Stomach (tissue), 9 donors: ENCODE results near the gene RIMBP2. TPM values are rescaled to one million over a fixed set of nuclear protein-coding genes. Genes with fewer than 3 reads are reported as not detected.

Experiments used
- DNase-seq, 2 donors: peaks; one replicate each; pipeline versions ENCODE4 v3.0.0 to v3.0.0-alpha.2; 2013 to 2019
- H3K27ac ChIP-seq, 5 donors: fragments of 200-600 bp in 4 of 5; sonication (generic) in 4 of 5; one replicate each; pipeline ENCODE4 v1.5.1; 2013 to 2019; ENCODE audit warnings: mild to moderate bottlenecking in 1 of 5, moderate library complexity in 1 of 5
- H3K27me3 ChIP-seq, 3 donors: fragments of 200-600 bp; sonication (generic); one replicate each; pipeline ENCODE4 v1.5.1; 2017 to 2019; ENCODE audit warnings: mixed run types in 1 of 3
- H3K36me3 ChIP-seq, 4 donors: fragments of 200-600 bp; sonication (generic); 1 replicate in 3 of 4; 2 replicates in 1 of 4; pipeline ENCODE4 v1.5.1; 2016 to 2019
- H3K4me1 ChIP-seq, 4 donors: fragments of 200-600 bp; sonication (generic); one replicate each; pipeline ENCODE4 v1.5.1; 2016 to 2019
- H3K4me3 ChIP-seq, 4 donors: fragments of 200-600 bp; sonication (generic) in 3 of 4; one replicate each; pipeline ENCODE4 v1.5.1; 2016 to 2019; ENCODE audit warnings: mild to moderate bottlenecking in 1 of 4
- H3K9me3 ChIP-seq, 4 donors: fragments of 200-600 bp; sonication (generic); one replicate each; pipeline ENCODE4 v1.5.1; 2016 to 2019
- EP300 ChIP-seq: sonication (generic); formaldehyde crosslinking; IDR thresholded peaks from one replicate; pipeline ENCODE4 v1.6.1; 2017; ENCODE audit warnings: antibody characterized with exemption
- POLR2A ChIP-seq, 4 donors: fragments of 450-650 bp; IDR thresholded peaks; one replicate each; pipeline ENCODE4 v1.6.1; 2016; ENCODE audit warnings: antibody characterized with exemption in 4 of 4, control low read depth in 2 of 4, mild to moderate bottlenecking in 1 of 4, moderate library complexity in 1 of 4
- POLR2AphosphoS5 ChIP-seq, 3 donors: sonication (generic); formaldehyde crosslinking; IDR thresholded peaks; one replicate each; pipeline ENCODE4 v1.6.1; 2016; ENCODE audit warnings: antibody characterized with exemption in 3 of 3
- WGBS, 5 donors: extraction: QIAGEN DNeasy Blood & Tissue Kit in 3 of 5; methylation state at CpG; one replicate each; pipeline versions ENCODE4 v1.1.5 to v1.1.7; 2013 to 2018; 5-methylcytosine and 5-hydroxymethylcytosine counted together
- intact Hi-C: fragments of 100-400 bp; cut with DNase I; formaldehyde crosslinking; loops from one replicate; pipeline ENCODE4 v1.15.1; 2023; ENCODE audit warnings: low total_unique reads
- polyA plus RNA-seq, 3 donors: library from polyadenylated mRNA; stranded (reverse); fragments of 200-250 nt; gene quantifications; one replicate each; pipeline ENCODE4 v1.2.3, GENCODE V29; 2013
- total RNA-seq, 5 donors: library from RNA; depleted of rRNA; stranded (reverse); fragments of >200 nt; gene quantifications; one replicate each; pipeline versions ENCODE4 v1.1.0 to v1.2.3, GENCODE V29; 2014 to 2016
- TF ChIP-seq, protein P1 (sequence below), 7 experiments: fragments of 450-650 bp in 4 of 7; fragments of 200-600 bp in 3 of 7; sonication (generic) in 3 of 7; IDR thresholded peaks; one replicate each; pipeline ENCODE4 v1.5.1; 2016 to 2019; ENCODE audit warnings: antibody characterized with exemption in 7 of 7, control low read depth in 2 of 7, mild to moderate bottlenecking in 1 of 7
- donor health status: healthy with polysubstance abuse.
- donor health status: Bipolar disorder and iron deficiency.
- donor health status: healthy.

Gene RIMBP2
- total and polyA plus RNA-seq, 8 donors = 0.75 to 44.6 (median 5.6) TPM

DNA sequence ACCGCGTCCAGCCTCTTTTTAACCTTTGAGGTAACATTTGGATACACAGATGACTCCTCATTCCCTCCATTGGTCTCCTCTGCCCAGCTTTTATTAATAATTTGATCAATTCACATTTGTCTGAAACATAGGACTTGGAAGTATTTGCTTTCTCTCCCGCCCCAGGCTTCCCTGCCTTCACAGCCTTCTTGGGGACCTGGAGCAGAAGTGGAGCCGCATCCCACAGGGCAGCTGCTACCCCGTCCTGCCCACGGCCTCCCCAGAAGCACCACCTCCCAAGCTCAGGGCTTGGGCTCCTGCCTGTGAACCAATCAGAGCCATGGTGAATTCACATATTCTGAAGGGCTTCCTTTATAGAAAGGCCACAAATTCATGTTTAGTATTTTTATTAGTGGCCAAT lies 280.8 kb downstream of the RIMBP2 start:
- Histone ChIP-seq H3K27ac (no peak overlapping the region), H3K4me3 (no peak overlapping the region), H3K9me3 (peaks cover 0 to 44% (median 32%) of the 10 kb centered on the region in 4 donors), H3K4me1 (no peaks in the 10 kb centered on the region), H3K36me3 (no peaks in the 10 kb centered on the region), H3K27me3 (no peaks in the 10 kb centered on the region)
- WGBS, 5 donors = 73 to 88% (median 77%) methylated on average over 6 of the region's 6 CpGs
- TF ChIP-seq EP300 (no peak), POLR2A (IDR thresholded peaks at IDR 0.05) (no peak), POLR2AphosphoS5 (IDR thresholded peaks at IDR 0.05) (no peak)
- TF ChIP-seq, protein P1, sequence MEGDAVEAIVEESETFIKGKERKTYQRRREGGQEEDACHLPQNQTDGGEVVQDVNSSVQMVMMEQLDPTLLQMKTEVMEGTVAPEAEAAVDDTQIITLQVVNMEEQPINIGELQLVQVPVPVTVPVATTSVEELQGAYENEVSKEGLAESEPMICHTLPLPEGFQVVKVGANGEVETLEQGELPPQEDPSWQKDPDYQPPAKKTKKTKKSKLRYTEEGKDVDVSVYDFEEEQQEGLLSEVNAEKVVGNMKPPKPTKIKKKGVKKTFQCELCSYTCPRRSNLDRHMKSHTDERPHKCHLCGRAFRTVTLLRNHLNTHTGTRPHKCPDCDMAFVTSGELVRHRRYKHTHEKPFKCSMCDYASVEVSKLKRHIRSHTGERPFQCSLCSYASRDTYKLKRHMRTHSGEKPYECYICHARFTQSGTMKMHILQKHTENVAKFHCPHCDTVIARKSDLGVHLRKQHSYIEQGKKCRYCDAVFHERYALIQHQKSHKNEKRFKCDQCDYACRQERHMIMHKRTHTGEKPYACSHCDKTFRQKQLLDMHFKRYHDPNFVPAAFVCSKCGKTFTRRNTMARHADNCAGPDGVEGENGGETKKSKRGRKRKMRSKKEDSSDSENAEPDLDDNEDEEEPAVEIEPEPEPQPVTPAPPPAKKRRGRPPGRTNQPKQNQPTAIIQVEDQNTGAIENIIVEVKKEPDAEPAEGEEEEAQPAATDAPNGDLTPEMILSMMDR (IDR thresholded peaks at IDR 0.05) = no peak
- DNase-seq = no peak
- intact Hi-C loops = no loop called here

DNA sequence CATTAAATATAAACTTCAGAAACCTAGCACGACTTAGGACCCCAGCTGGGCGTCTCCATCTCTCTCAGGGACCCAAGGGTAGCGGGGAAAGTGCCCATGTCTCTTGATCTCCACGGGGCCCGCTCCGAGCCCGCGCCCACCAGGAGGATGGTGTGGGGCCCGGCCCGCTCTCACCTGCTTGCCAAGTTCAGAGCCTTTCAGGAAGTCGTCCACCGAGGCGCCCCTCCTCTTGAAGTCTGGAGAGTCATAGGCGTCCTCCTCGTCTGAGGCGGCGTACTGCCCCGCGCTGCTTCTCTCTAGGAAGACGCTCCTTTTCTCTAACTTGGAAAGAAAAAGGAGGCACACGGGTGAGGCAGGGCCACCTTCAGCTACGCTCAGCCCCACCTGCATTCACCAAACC lies 281.5 kb downstream of the RIMBP2 start:
- 87 to 90% (median 89%) methylated on average over 22 of the region's 22 CpGs for WGBS, 5 donors
- Histone ChIP-seq H3K27ac (no peak overlapping the region), H3K9me3 (peaks cover 0 to 43% (median 32%) of the 10 kb centered on the region in 4 donors), H3K4me1 (no peaks in the 10 kb centered on the region), H3K27me3 (no peaks in the 10 kb centered on the region), H3K36me3 (no peaks in the 10 kb centered on the region), H3K4me3 (no peak overlapping the region)
- DNase-seq = no peak
- intact Hi-C loops = no loop called here
- TF ChIP-seq, protein P1 (IDR thresholded peaks at IDR 0.05) = no peak
- no peak for TF ChIP-seq POLR2AphosphoS5 (IDR thresholded peaks at IDR 0.05)
- no peak for TF ChIP-seq POLR2A (IDR thresholded peaks at IDR 0.05)

DNA sequence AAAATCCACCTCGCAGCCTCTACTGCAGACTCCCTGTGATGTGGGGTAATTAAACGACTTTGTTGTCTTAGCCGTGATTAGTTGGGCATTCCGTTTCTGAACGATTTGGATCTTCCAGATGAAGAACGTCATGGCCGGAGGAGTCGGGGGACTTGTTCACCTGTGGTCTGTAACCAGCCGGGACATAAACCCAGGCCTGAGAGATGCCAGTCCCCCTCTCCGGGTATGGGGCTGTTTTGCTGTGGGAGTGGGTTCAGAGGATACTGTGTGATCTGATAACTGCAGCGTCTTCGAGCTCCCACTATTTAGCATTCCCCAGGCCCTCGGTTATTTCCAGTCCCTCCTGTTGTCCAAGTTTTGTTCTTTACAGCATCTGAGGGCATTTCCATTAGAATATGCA lies 282.3 kb downstream of the RIMBP2 start:
- no peaks in the 10 kb centered on the region for H3K4me1 ChIP-seq
- TF ChIP-seq EP300 (no peak), POLR2A (IDR thresholded peaks at IDR 0.05) (no peak), POLR2AphosphoS5 (IDR thresholded peaks at IDR 0.05) (no peak)
- TF ChIP-seq, protein P1 (IDR thresholded peaks at IDR 0.05) = no peak
- intact Hi-C loops = no loop called here
- H3K27ac ChIP-seq = no peak overlapping the region
- DNase-seq = no peak
- 91 to 95% (median 93%) methylated on average over 13 of the region's 13 CpGs for WGBS, 5 donors
- H3K36me3 ChIP-seq = no peaks in the 10 kb centered on the region
- H3K27me3 ChIP-seq = no peaks in the 10 kb centered on the region
- no peak overlapping the region for H3K4me3 ChIP-seq
- H3K9me3 ChIP-seq = peaks cover 0 to 43% (median 32%) of the 10 kb centered on the region in 4 donors

DNA sequence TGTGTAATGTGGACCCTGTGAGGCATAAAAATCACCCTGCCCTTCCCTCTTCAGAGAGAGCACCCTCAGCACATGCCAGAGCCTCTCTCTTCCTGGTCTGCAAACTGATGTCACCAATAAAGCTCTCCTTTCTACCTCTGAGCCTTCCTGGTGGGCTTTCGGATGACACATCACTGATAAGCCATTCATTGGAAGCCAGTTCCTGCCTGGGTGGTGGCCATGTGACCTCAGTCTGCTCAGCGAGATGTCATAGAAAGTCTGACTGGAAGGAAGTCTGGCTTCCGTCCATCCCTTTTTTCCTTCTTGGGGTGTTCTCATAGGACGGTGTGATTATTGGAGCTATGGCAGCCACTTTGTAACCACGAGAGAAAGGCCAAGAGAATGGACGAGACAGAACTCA lies 282.7 kb downstream of the RIMBP2 start:
- no peak for DNase-seq
- Histone ChIP-seq H3K4me3 (no peak overlapping the region), H3K27ac (no peak overlapping the region), H3K36me3 (no peaks in the 10 kb centered on the region), H3K27me3 (no peaks in the 10 kb centered on the region), H3K4me1 (no peaks in the 10 kb centered on the region), H3K9me3 (peaks cover 0 to 39% (median 31%) of the 10 kb centered on the region in 4 donors)
- WGBS, 5 donors = 83 to 92% (median 90%) methylated on average over 6 of the region's 6 CpGs
- TF ChIP-seq POLR2A (IDR thresholded peaks at IDR 0.05) = no peak
- TF ChIP-seq, protein P1 (IDR thresholded peaks at IDR 0.05) = no peak
- no peak for TF ChIP-seq POLR2AphosphoS5 (IDR thresholded peaks at IDR 0.05)
- no peak for TF ChIP-seq EP300
- intact Hi-C loops = no loop called here
